SK-N-SH treated with all-trans-retinoic acid at 6 μM for 48 hours (cell line): ENCODE data around the gene CYP4F2.
"Not testable (repeated sequence)": the region's sequence is repeated elsewhere in the genome, so short reads cannot be mapped to it uniquely, and the experiment has no call there.

ENCODE experiments used
- ATAC-seq: fragments of 200-7000 bp; cut with Tn5 transposase; 3 replicates; pipeline ENCODE4 v1.9.1; 2020; ENCODE audit warnings: mild to moderate bottlenecking, moderate library complexity
- BACH2 ChIP-seq: fragments of 250-450 bp; sonication (Bioruptor Pico); IDR thresholded peaks from 2 replicates; pipeline ENCODE4 v1.9.0; 2021; ENCODE audit warnings: mild to moderate bottlenecking, borderline replicate concordance
- GLIS3 ChIP-seq: fragments of 250-450 bp; sonication (Bioruptor Pico); IDR thresholded peaks from 2 replicates; pipeline ENCODE4 v1.5.0; 2020; ENCODE audit warnings: mild to moderate bottlenecking, moderate library complexity
- OSR1 ChIP-seq: fragments of 250-450 bp; sonication (Bioruptor Pico); IDR thresholded peaks from 2 replicates; pipeline ENCODE4 v1.8.0; 2022; ENCODE audit warnings: moderate library complexity, mild to moderate bottlenecking, inconsistent platforms
- PPARA ChIP-seq: fragments of 250-450 bp; sonication (Bioruptor Pico); IDR thresholded peaks from 2 replicates; pipeline ENCODE4 v1.5.0; 2020; ENCODE audit warnings: mild to moderate bottlenecking, borderline replicate concordance
- RARB ChIP-seq: fragments of 250-450 bp; sonication (Bioruptor Pico); IDR thresholded peaks from 2 replicates; pipeline ENCODE4 v1.8.0; 2021; ENCODE audit warnings: mild to moderate bottlenecking, moderate library complexity
- TCF4 ChIP-seq: fragments of 250-450 bp; sonication (Bioruptor Pico); IDR thresholded peaks from 2 replicates; pipeline ENCODE4 v1.8.0; 2021; ENCODE audit warnings: mild to moderate bottlenecking, moderate library complexity, borderline replicate concordance
- ZC3H10 ChIP-seq: fragments of 250-450 bp; sonication (Bioruptor Pico); IDR thresholded peaks from 2 replicates; pipeline ENCODE4 v1.5.1; 2021; ENCODE audit warnings: mild to moderate bottlenecking, moderate library complexity
- ZFP3 ChIP-seq: fragments of 250-450 bp; sonication (Bioruptor Pico); IDR thresholded peaks from 2 replicates; pipeline ENCODE4 v1.5.0; 2020; ENCODE audit warnings: mild to moderate bottlenecking, moderate library complexity
- ZFP30 ChIP-seq: fragments of 450-650 bp; formaldehyde crosslinking; IDR thresholded peaks from 2 replicates; pipeline ENCODE4 v1.5.0; 2022; ENCODE audit warnings: mild to moderate bottlenecking, moderate library complexity
- ZNF70 ChIP-seq: fragments of 450-650 bp; formaldehyde crosslinking; IDR thresholded peaks from 2 replicates; pipeline ENCODE4 v1.5.0; 2020; ENCODE audit warnings: mild to moderate bottlenecking, moderate library complexity
- ZNF8 ChIP-seq: fragments of 450-650 bp; formaldehyde crosslinking; IDR thresholded peaks from 2 replicates; pipeline ENCODE4 v1.5.0; 2020; ENCODE audit warnings: mild to moderate bottlenecking, moderate library complexity
- TF ChIP-seq, protein P1 (sequence below): fragments of 250-450 bp; sonication (Bioruptor Pico); IDR thresholded peaks from 2 replicates; pipeline ENCODE4 v1.5.0; 2020; ENCODE audit warnings: mild to moderate bottlenecking, moderate library complexity
- TF ChIP-seq, protein P2 (sequence below): fragments of 250-450 bp; sonication (Bioruptor Pico); IDR thresholded peaks from 2 replicates; pipeline ENCODE4 v1.5.1; 2020; ENCODE audit warnings: low read depth, mild to moderate bottlenecking, moderate library complexity
- TF ChIP-seq, protein P3 (sequence below): fragments of 250-450 bp; sonication (Bioruptor Pico); IDR thresholded peaks from 2 replicates; pipeline ENCODE4 v1.8.0; 2020; ENCODE audit warnings: mild to moderate bottlenecking, moderate library complexity, borderline replicate concordance
- TF ChIP-seq, protein P4 (sequence below): fragments of 250-450 bp; sonication (Bioruptor Pico); IDR thresholded peaks from 2 replicates; pipeline ENCODE4 v1.5.1; 2021; ENCODE audit warnings: mild to moderate bottlenecking, moderate library complexity

The CYP4F2 gene

DNA sequence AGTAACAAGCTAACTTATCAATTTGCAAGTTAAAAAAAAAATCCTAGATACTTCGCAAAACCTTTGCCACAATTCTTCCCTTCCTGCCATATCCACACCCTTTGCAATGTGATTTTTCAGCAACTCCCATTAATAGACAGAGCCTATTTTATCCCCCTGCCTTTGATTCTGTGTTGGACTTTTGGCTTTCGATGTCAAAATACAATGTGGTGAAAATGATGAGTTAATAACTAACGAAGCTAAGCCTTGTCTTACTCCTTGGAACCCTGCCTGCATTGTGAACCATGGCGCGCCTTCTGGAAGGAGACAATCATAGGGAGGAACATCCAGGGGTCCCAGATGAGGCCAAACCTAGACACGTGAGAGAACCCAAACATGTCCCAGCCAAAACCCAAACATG, 6.4 kb downstream of the CYP4F2 start (continued):
- TF ChIP-seq, protein P1, sequence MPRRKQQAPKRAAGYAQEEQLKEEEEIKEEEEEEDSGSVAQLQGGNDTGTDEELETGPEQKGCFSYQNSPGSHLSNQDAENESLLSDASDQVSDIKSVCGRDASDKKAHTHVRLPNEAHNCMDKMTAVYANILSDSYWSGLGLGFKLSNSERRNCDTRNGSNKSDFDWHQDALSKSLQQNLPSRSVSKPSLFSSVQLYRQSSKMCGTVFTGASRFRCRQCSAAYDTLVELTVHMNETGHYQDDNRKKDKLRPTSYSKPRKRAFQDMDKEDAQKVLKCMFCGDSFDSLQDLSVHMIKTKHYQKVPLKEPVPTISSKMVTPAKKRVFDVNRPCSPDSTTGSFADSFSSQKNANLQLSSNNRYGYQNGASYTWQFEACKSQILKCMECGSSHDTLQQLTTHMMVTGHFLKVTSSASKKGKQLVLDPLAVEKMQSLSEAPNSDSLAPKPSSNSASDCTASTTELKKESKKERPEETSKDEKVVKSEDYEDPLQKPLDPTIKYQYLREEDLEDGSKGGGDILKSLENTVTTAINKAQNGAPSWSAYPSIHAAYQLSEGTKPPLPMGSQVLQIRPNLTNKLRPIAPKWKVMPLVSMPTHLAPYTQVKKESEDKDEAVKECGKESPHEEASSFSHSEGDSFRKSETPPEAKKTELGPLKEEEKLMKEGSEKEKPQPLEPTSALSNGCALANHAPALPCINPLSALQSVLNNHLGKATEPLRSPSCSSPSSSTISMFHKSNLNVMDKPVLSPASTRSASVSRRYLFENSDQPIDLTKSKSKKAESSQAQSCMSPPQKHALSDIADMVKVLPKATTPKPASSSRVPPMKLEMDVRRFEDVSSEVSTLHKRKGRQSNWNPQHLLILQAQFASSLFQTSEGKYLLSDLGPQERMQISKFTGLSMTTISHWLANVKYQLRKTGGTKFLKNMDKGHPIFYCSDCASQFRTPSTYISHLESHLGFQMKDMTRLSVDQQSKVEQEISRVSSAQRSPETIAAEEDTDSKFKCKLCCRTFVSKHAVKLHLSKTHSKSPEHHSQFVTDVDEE: no peak
- TF ChIP-seq TCF4 (CRISPR knock-in tag) (no peak), ZC3H10 (CRISPR knock-in tag) (no peak), ZFP30 (CRISPR knock-in tag) (no peak)
- TF ChIP-seq, all 23 proteins: peak for 0

DNA sequence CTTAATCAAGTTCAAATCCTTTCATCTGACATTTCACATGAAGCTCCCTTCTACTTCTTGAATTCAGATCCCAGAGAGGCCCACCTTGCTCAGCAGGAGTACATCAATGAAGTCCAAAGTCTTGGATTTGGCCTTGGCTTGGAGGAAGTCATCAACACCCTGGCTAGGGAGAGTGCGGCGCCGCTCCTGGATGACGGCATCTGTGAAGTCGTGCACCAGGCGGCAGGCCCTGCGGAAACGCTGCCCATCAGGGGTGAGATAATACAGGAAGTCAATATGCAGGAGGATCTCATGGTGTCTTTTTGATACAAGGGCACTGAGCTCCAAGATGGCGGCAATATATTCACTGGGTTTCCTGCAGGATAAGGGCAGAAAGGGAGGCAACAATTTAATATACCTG, 8.5 kb downstream of the CYP4F2 start:
- not testable (repeated sequence) for ATAC-seq

DNA sequence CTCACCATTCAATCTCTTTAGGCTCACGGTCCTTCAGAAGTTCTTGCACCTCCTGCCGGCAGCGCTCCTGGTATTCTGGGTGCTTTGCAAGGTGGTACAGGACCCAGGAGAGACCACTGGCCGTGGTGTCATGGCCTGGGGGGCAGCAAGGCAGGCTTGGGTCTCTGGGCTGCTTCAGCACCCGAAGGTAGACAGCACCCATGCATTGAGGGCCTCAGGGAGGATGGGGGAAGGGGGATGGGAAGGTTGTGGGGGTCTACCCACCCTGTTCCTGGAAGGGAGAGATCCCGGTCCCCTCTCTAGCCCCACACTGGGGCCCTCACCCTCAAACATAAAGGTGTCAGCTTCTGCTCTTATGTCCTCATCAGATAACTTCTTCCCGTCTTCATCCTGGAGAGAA, 12.0 kb downstream of the CYP4F2 start:
- TF ChIP-seq, protein P1: no peak
- ATAC-seq: no peak

DNA sequence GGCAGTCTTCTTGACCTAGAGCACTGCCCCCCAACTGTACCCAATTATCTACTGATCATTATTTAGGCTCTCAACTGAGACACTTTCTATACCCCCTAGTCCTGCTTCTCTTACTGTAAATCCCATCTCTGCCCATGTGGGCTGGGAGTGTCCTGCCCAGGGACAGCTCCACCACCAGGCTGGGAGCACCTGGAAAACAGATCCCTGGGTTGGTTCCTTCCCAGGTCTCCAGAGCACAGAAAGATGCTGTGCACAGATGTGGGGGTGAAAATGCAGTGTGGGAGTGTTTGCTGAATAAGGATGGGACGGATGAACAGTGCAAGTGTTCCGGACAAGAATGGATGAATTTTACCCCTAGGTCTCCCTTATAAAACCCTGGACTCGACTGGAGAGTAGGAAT, 12.7 kb downstream of the CYP4F2 start:
- ATAC-seq: no peak
- TF ChIP-seq, protein P2, sequence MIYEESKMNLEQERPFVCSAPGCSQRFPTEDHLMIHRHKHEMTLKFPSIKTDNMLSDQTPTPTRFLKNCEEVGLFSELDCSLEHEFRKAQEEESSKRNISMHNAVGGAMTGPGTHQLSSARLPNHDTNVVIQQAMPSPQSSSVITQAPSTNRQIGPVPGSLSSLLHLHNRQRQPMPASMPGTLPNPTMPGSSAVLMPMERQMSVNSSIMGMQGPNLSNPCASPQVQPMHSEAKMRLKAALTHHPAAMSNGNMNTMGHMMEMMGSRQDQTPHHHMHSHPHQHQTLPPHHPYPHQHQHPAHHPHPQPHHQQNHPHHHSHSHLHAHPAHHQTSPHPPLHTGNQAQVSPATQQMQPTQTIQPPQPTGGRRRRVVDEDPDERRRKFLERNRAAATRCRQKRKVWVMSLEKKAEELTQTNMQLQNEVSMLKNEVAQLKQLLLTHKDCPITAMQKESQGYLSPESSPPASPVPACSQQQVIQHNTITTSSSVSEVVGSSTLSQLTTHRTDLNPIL (CRISPR knock-in tag): no peak
- TF ChIP-seq ZNF8 (CRISPR knock-in tag): no peak
- TF ChIP-seq TCF4 (CRISPR knock-in tag): no peak
- no peak for TF ChIP-seq GLIS3 (CRISPR knock-in tag)
- no peak for TF ChIP-seq RARB (CRISPR knock-in tag)
- TF ChIP-seq ZFP3 (CRISPR knock-in tag): no peak
- TF ChIP-seq OSR1 (CRISPR knock-in tag): no peak

DNA sequence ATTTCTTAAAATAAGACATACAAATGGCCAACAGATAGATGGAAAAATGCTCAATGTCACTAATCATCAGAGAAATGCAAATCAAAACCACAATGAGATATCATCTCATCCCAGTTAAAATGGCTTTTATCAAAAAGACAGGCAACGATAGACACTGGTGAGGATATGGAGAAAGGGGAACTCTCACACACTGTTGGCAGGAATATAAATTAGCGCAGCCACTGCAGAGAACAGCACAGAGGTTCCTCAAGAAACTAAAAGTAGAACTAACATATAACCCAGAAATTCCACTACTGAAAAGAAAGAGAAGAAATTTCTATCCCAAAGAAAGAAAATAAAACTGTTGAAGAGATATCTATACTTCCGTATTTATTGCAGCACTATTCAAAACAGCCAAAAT, 14.5 kb downstream of the CYP4F2 start:
- not testable (repeated sequence) for ATAC-seq

DNA sequence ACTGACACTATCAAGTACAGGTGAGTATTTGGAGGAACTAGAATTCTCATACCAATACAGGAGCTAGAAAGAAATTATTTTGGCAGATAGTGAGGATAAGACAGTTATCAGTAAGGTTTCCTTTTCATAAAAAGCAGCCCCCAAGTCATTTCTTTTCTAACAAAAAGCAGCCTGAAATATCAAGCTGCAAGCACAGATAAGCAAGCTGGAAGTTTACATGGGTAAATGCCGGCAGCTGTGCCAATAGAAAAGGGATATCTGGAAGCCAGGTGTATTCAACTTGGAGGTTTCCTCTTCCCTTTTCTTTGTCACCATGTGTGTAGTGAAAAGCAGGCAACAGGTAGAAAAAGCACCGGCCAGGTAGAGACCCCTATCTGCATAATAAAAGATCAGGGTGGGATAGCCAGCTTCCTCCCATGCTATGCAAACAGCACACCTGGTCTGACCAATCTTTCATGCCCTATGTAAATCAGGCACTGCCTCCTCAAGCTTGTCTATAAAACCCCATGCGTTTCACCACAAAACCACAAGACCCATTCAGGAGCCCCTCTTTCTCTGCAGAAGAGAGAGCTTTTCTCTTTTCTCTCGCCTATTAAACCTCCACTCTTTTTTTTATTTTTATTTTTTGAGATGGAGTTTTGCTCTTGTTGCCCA, 22.9 kb downstream of the CYP4F2 start:
- TF ChIP-seq, protein P3, sequence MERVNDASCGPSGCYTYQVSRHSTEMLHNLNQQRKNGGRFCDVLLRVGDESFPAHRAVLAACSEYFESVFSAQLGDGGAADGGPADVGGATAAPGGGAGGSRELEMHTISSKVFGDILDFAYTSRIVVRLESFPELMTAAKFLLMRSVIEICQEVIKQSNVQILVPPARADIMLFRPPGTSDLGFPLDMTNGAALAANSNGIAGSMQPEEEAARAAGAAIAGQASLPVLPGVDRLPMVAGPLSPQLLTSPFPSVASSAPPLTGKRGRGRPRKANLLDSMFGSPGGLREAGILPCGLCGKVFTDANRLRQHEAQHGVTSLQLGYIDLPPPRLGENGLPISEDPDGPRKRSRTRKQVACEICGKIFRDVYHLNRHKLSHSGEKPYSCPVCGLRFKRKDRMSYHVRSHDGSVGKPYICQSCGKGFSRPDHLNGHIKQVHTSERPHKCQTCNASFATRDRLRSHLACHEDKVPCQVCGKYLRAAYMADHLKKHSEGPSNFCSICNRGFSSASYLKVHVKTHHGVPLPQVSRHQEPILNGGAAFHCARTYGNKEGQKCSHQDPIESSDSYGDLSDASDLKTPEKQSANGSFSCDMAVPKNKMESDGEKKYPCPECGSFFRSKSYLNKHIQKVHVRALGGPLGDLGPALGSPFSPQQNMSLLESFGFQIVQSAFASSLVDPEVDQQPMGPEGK (CRISPR knock-in tag): no peak
- TF ChIP-seq ZFP30 (CRISPR knock-in tag): no peak
- no peak for TF ChIP-seq ZNF70 (CRISPR knock-in tag)
- TF ChIP-seq PPARA (CRISPR knock-in tag): no peak
- no peak for TF ChIP-seq BACH2 (CRISPR knock-in tag)
- no peak for TF ChIP-seq RARB (CRISPR knock-in tag)
- TF ChIP-seq, protein P4, sequence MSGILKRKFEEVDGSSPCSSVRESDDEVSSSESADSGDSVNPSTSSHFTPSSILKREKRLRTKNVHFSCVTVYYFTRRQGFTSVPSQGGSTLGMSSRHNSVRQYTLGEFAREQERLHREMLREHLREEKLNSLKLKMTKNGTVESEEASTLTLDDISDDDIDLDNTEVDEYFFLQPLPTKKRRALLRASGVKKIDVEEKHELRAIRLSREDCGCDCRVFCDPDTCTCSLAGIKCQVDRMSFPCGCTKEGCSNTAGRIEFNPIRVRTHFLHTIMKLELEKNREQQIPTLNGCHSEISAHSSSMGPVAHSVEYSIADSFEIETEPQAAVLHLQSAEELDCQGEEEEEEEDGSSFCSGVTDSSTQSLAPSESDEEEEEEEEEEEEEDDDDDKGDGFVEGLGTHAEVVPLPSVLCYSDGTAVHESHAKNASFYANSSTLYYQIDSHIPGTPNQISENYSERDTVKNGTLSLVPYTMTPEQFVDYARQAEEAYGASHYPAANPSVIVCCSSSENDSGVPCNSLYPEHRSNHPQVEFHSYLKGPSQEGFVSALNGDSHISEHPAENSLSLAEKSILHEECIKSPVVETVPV (CRISPR knock-in tag): no peak
- TF ChIP-seq, protein P2 (CRISPR knock-in tag): no peak
- no peak for TF ChIP-seq TCF4 (CRISPR knock-in tag)
- no peak for ATAC-seq

DNA sequence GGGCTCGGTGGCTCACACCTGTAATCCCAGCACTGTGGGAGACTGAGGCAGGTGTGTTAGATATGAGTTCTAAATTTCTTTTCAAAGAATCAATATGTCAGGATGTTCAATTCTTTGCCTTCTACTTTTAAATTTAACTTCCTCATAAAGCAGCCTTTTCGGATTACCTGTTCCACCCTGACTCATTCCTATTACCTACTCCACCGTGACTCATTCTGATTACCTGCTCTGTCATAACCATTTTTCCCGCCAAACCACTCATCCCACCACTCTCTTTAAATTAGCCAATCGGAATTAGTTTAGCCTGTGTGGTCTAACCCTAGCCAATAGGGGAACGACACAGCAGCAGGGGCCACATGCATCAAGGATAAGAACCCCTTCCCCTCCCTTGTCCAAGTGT, 24.1 kb downstream of the CYP4F2 start:
- not testable (repeated sequence) for ATAC-seq
